ENCODE results near the gene MRPL18.
"Not testable (repeated sequence)": the region's sequence is repeated elsewhere in the genome, so short reads cannot be mapped to it uniquely, and the experiment has no call there.

MRPL18 gene

DNA sequence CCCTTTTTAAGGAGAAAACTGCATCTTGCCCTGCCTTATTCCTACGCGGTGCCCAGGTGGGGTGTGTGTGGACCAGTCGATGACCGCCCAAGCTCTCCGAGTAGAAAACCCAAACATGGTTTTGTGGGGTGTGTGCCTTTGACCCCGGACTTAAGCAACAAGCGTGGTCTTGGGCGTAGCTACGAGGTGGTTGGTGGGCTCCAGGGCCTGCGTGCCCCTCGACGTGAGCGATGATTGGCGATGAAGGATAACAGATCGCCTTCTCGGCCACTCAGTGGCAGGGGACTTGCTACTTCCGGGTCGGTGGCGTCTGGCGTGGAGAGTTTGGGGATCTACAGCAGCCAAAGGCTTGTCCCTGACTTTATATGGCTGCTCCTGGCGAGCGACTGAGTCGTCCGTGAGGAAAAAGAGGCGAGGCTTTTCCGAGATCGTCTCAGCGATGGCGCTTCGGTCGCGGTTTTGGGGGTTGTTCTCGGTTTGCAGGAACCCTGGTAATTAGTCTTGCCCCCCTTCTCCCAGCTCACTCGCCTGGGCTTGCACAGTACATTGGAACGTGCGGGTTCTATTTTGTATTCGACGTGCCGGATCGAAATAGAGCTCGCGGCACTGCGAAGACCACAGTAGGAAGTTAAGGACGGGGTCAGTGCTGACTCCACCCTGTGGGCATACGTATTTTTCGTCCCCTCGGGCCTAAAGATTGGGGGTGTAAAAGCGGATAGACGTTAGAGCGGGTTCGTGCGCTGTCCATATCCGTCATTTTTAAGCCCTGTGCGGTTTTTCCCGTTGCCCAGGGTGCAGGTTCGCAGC is at the start of gene MRPL18:
Gene MRPL18, plus strand, starts transcription at position 319 of the 807 bp plus-strand sequence. Its CDS starts 121 bp downstream, at position 440.
- TF ChIP-seq POLR2A (IDR thresholded peaks at IDR 0.05; ENCODE audit: low read length) (peak; percentile 71), GATA1 (IDR thresholded peaks at IDR 0.05; ENCODE audit: low read depth, low read length) (no peak)
- peak; percentile 95 to 98 for DNase-seq

GRCh38 chr6:159742165-159742564 is 48.1 kb upstream of the MRPL18 start:
- TF ChIP-seq GATA1 (IDR thresholded peaks at IDR 0.05; ENCODE audit: low read depth, low read length) = no peak
- TF ChIP-seq POLR2A (IDR thresholded peaks at IDR 0.05; ENCODE audit: low read length) = no peak
- peak; percentile 16 to 63 for DNase-seq

DNA sequence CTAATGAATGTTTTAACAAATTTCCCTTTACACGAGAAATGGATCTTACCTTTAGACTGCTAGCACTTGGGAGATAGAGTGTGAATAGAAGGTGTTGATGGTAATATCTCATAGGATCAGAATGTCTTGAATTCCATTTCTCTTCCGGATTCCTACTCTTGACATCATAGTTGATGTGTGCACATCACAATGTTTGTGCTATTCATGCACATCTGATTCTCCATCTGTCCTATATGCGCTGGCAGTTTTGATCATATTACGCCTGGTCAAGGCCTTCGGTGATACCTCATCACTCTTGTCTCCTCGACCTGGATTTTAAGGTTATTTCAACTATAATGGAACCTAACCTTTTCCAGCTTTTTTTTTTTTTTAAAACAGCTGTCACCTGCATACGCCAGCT is 45.2 kb upstream of the MRPL18 start:
- DNase-seq = no peak

DNA sequence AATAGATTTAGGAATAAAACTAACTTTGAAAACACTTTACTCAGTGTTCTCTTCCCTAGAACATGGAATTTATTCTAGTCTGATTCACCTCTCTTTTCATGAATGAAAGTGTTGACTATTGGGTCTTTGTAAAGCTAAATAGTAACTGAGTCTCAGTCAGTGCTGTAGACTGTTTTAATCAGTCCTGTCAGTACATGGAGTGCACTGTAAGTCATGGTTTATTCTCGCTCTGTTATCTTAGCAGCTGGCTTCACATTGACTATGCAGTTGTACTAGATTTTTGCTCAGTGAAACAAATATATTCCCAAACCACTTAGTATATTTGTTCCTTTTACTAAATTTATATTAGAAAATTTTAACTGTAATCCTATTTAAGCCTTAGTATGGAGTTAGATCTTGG is 43.5 kb upstream of the MRPL18 start:
- DNase-seq = no peak
- TF ChIP-seq POLR2A (IDR thresholded peaks at IDR 0.05; ENCODE audit: low read length) (no peak), GATA1 (IDR thresholded peaks at IDR 0.05; ENCODE audit: low read depth, low read length) (no peak)

More for the DNA sequence above, 45.2 kb upstream of the MRPL18 start:
- TF ChIP-seq POLR2A (IDR thresholded peaks at IDR 0.05; ENCODE audit: low read length) = no peak
- no peak for TF ChIP-seq GATA1 (IDR thresholded peaks at IDR 0.05; ENCODE audit: low read depth, low read length)

- not testable (repeated sequence) for DNase-seq
These were observed 42.1 kb upstream of the MRPL18 start for GRCh38 chr6:159748127-159748526.

DNA sequence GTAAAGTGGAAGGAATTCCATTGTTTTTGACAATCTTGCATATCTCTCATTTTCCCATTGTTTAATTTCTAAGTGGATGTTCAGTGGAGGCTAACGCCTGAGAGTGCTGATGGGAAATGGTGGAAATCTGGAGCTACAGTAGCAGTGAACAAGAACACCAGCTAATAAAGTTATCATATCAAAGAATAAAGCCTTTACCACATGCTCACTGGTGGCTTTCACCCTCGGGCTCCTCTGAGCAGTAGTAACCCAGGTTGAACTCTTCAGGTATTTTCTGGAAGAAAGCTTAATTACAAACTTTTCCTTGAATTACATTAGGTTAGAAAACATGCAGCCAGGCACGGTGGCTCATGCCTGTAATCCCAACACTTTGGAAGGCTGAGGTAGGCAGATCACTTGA is 38.8 kb upstream of the MRPL18 start:
- no peak for DNase-seq
- no peak for TF ChIP-seq GATA1 (IDR thresholded peaks at IDR 0.05; ENCODE audit: low read depth, low read length)
- no peak for TF ChIP-seq POLR2A (IDR thresholded peaks at IDR 0.05; ENCODE audit: low read length)

DNA sequence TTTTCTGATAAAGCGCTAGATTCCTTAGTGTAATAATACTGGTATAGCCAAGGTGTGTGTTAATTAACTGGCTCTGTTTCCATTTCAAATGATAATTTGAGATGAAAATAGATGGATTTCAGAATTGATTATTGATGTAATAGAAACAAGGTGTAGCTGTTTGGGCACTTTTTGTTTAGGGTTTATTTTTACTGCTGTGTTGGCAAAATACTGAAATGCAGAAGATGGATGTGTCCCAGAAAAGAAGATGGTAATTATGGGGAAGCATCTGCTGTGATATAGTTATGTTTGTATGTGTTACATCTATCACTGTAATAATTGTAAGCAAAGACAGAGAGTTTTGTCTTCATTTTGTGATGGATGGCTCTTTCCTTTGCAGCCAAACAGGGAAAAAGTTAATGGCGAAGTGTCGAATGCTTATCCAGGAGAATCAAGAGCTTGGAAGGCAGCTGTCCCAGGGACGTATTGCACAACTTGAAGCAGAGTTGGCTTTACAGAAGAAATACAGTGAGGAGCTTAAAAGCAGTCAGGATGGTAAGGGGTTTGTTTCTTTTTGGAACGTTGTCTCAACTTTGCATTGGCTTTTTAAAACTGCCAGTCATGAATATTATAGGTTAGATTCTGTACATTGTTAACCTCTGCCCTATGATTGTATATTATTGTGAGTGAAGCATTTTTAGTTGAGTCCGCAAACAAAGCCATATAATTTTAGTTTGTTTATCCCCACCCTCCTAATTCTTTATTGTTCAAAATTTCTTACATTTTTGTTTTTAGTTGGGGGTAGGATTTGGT is 37.0 kb upstream of the MRPL18 start:
- TF ChIP-seq GATA1 (IDR thresholded peaks at IDR 0.05; ENCODE audit: low read depth, low read length) = no peak
- TF ChIP-seq POLR2A (IDR thresholded peaks at IDR 0.05; ENCODE audit: low read length) = no peak
- DNase-seq = no peak

DNA sequence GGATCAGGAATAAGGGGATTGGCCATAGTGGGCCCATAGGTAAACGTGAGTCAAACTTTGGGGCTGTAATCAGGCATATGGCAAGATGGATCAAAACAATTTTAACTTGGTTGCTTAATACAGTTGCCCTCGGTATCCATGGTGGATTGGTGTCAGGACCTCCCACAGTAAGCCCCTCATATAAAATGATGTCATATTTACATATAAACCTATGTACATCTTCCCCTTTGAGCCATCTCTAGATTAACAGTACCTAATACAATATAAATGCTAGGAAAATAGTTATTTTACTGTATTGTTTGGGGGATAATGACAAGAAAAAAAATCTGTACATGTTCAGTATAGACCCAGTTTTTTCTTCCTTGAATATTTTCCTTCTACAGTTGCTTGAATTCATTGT is 35.9 kb upstream of the MRPL18 start:
- TF ChIP-seq POLR2A (IDR thresholded peaks at IDR 0.05; ENCODE audit: low read length) (no peak), GATA1 (IDR thresholded peaks at IDR 0.05; ENCODE audit: low read depth, low read length) (no peak)
- DNase-seq = no peak

- TF ChIP-seq GATA1 (IDR thresholded peaks at IDR 0.05; ENCODE audit: low read depth, low read length) = no peak
- TF ChIP-seq POLR2A (IDR thresholded peaks at IDR 0.05; ENCODE audit: low read length) = no peak
These were observed 35.0 kb upstream of the MRPL18 start for GRCh38 chr6:159754959-159755914.

DNA sequence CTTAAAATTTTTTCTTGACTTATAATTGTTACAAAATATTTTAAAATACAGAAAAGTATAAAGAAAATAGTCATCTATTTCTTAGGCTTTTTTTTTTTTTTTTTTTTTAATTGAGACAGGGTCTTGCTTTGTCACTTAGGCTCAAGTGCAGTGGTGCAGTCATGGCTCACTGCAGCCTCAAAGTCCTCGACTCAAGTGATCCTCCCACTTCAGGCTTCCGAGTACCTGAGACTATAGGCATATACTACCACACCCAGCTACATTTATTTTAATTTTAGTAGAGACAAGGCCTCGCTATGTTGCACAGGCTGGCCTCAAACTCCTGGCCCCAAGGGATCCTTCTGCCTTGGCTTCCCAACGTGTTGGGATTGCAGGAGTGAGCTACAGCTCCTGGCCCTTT is 33.8 kb upstream of the MRPL18 start:
- DNase-seq = no peak

More at GRCh38 chr6:159754959-159755914, 35.0 kb upstream of the MRPL18 start:
- DNase-seq = no peak

GRCh38 chr6:159758031-159759001 is 32.0 kb upstream of the MRPL18 start:
- TF ChIP-seq POLR2A (IDR thresholded peaks at IDR 0.05; ENCODE audit: low read length) (no peak), GATA1 (IDR thresholded peaks at IDR 0.05; ENCODE audit: low read depth, low read length) (no peak)
- peak in 1 of 2 experiments; percentile 9 for DNase-seq

More for the DNA sequence above, 33.8 kb upstream of the MRPL18 start:
- TF ChIP-seq GATA1 (IDR thresholded peaks at IDR 0.05; ENCODE audit: low read depth, low read length) (no peak), POLR2A (IDR thresholded peaks at IDR 0.05; ENCODE audit: low read length) (no peak)

GRCh38 chr6:159759645-159760044 is 30.6 kb upstream of the MRPL18 start:
- TF ChIP-seq POLR2A (IDR thresholded peaks at IDR 0.05; ENCODE audit: low read length) (no peak), GATA1 (IDR thresholded peaks at IDR 0.05; ENCODE audit: low read depth, low read length) (no peak)
- DNase-seq = no peak
